Esophagus muscularis mucosa (tissue), 4 donors: Measurements from ENCODE around the gene H2AZ2. TPM values are rescaled to one million over a fixed set of nuclear protein-coding genes. Genes with fewer than 3 reads are reported as not detected.
"Not testable (repeated sequence)": the region's sequence is repeated elsewhere in the genome, so short reads cannot be mapped to it uniquely, and the experiment has no call there.

Experiments
- DNase-seq: peaks from one replicate; pipeline ENCODE4 v3.0.0-alpha.2; 2017; ENCODE audit errors: extremely low spot score
- H3K27ac ChIP-seq, 4 donors: fragments of 200-600 bp; sonication (generic); replicated peaks in 1 of 4; 1 replicate in 3 of 4; 2 replicates in 1 of 4; pipeline ENCODE4 v1.5.1; 2016 to 2019; ENCODE audit warnings: mild to moderate bottlenecking in 1 of 4
- H3K27me3 ChIP-seq, 4 donors: fragments of 200-600 bp; sonication (generic); one replicate each; pipeline versions ENCODE4 v1.5.1 to v1.6.0; 2016 to 2019
- H3K36me3 ChIP-seq, 4 donors: fragments of 200-600 bp; sonication (generic); one replicate each; pipeline ENCODE4 v1.5.1; 2016 to 2019
- H3K4me1 ChIP-seq, 4 donors: fragments of 200-600 bp; sonication (generic); one replicate each; pipeline ENCODE4 v1.5.1; 2016 to 2019
- H3K4me3 ChIP-seq, 4 donors: fragments of 200-600 bp; sonication (generic); 1 replicate in 2 of 4; 2 replicates in 2 of 4; pipeline ENCODE4 v1.5.1; 2016 to 2019; ENCODE audit warnings: mild to moderate bottlenecking in 4 of 4, moderate library complexity in 1 of 4
- H3K9me3 ChIP-seq, 4 donors: fragments of 200-600 bp; sonication (generic); 1 replicate in 3 of 4; 2 replicates in 1 of 4; pipeline ENCODE4 v1.5.1; 2016 to 2019
- EP300 ChIP-seq: sonication (generic); formaldehyde crosslinking; IDR thresholded peaks from one replicate; pipeline ENCODE4 v1.6.1; 2017; ENCODE audit warnings: antibody characterized with exemption
- POLR2A ChIP-seq: fragments of 450-650 bp; IDR thresholded peaks from one replicate; pipeline ENCODE4 v1.6.1; 2017; ENCODE audit warnings: antibody characterized with exemption, moderate library complexity, mild to moderate bottlenecking, low read depth
- POLR2AphosphoS5 ChIP-seq, 2 donors: sonication (generic); formaldehyde crosslinking; IDR thresholded peaks; one replicate each; pipeline ENCODE4 v1.6.1; 2017; ENCODE audit warnings: antibody characterized with exemption in 2 of 2
- WGBS: methylation state at CpG from one replicate; pipeline ENCODE4 v1.1.5; 2018; 5-methylcytosine and 5-hydroxymethylcytosine counted together
- intact Hi-C: fragments of 100-400 bp; cut with DNase I; formaldehyde crosslinking; loops from one replicate; pipeline ENCODE4 v1.15.1; 2023
- total RNA-seq, 4 donors: library from RNA; depleted of rRNA; stranded (reverse); fragments of >200 nt; gene quantifications; one replicate each; pipeline versions ENCODE4 v1.1.0 to v1.2.1, GENCODE V29; 2016
- TF ChIP-seq, protein P1 (sequence below), 3 experiments: fragments of 200-600 bp in 2 of 3; fragments of 450-650 bp in 1 of 3; sonication (generic) in 2 of 3; IDR thresholded peaks; one replicate each; pipeline ENCODE4 v1.5.1; 2017 to 2019; ENCODE audit warnings: antibody characterized with exemption in 3 of 3, mild to moderate bottlenecking in 2 of 3, moderate library complexity in 1 of 3

The H2AZ2 gene
- total RNA-seq, 4 donors from 2014 or later, result 175 to 227 (median 203) TPM

GRCh38 chr7:44789990-44790389 is 57.9 kb downstream of the H2AZ2 start:
- DNase-seq, result no peak
- 79% methylated on average over 5 of the region's 5 CpGs for WGBS
- Histone ChIP-seq H3K27me3 (no peaks in the 10 kb centered on the region), H3K4me1 (peaks cover 0 to 13% (median 8%) of the 10 kb centered on the region in 4 donors), H3K9me3 (no peaks in the 10 kb centered on the region), H3K36me3 (no peaks in the 10 kb centered on the region), H3K27ac (no peak overlapping the region), H3K4me3 (no peak overlapping the region)
- intact Hi-C loops, result no loop called here
- TF ChIP-seq EP300, result no peak

- Histone ChIP-seq H3K4me1 (peaks cover 0 to 11% (median 4%) of the 10 kb centered on the region in 4 donors), H3K4me3 (no peak overlapping the region), H3K36me3 (no peaks in the 10 kb centered on the region), H3K27ac (no peak overlapping the region), H3K27me3 (no peaks in the 10 kb centered on the region), H3K9me3 (peaks cover 0 to 7% (median 0%) of the 10 kb centered on the region in 4 donors)
- TF ChIP-seq, protein P1, sequence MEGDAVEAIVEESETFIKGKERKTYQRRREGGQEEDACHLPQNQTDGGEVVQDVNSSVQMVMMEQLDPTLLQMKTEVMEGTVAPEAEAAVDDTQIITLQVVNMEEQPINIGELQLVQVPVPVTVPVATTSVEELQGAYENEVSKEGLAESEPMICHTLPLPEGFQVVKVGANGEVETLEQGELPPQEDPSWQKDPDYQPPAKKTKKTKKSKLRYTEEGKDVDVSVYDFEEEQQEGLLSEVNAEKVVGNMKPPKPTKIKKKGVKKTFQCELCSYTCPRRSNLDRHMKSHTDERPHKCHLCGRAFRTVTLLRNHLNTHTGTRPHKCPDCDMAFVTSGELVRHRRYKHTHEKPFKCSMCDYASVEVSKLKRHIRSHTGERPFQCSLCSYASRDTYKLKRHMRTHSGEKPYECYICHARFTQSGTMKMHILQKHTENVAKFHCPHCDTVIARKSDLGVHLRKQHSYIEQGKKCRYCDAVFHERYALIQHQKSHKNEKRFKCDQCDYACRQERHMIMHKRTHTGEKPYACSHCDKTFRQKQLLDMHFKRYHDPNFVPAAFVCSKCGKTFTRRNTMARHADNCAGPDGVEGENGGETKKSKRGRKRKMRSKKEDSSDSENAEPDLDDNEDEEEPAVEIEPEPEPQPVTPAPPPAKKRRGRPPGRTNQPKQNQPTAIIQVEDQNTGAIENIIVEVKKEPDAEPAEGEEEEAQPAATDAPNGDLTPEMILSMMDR (IDR thresholded peaks at IDR 0.05), result no peak
- no peak for TF ChIP-seq EP300
- TF ChIP-seq POLR2A, result no peak
- no peak for TF ChIP-seq POLR2AphosphoS5 (IDR thresholded peaks at IDR 0.05)
- intact Hi-C loops, result no loop called here
- no peak for DNase-seq
- 81% methylated on average over 3 of the region's 3 CpGs for WGBS
Observed at GRCh38 chr7:44787762-44788161, 60.1 kb downstream of the H2AZ2 start.

DNA sequence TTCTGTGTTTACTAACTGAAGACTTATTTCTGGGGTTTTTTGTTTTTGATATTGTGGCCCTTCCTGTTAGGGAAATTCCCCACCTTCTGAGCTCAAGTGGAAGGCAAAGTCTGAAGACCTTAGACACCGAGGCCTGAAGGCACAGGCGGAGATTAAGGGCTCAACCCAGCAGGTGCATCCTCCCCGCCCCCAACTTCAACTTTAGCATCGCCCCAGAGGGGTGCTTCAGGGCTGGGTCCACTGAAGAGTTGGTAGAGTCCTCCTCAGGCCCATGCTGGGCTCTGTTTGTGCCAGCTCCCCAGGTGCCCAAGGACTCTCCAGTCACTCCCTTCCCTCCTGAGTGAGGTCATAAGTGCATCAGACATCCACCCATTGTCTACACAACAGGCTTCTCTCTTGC is 60.8 kb downstream of the H2AZ2 start:
- H3K27me3 ChIP-seq, result no peaks in the 10 kb centered on the region
- no peak for TF ChIP-seq EP300
- TF ChIP-seq, protein P1 (IDR thresholded peaks at IDR 0.05), result no peak

DNA sequence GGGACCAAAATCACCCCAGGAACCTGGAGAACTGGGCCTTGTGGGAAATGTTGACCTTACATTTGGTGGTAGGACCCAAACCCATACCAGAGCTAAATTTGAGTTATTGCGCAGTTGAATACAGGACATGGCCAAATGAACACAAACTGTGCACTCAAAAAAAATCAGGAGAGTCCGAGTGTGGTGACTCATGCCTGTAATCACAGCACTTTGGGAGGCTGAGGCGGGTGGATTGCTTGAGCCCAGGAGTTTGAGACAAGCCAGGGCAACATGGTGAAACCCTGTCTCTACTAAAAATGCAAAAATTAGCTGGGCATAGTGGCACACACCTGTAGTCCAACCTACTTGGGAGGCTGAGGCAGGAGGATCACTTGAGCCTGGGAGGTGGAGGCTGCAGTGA is 62.7 kb downstream of the H2AZ2 start:
- H3K9me3 ChIP-seq, H3K4me1 ChIP-seq, H3K27ac ChIP-seq, intact Hi-C loops, DNase-seq, H3K36me3 ChIP-seq, H3K4me3 ChIP-seq, H3K27me3 ChIP-seq: not testable (repeated sequence)
- 95% methylated on average over 3 of the region's 3 CpGs for WGBS

More for the DNA sequence above, 60.8 kb downstream of the H2AZ2 start:
- Histone ChIP-seq H3K4me1 (peaks cover 0 to 9% (median 4%) of the 10 kb centered on the region in 4 donors), H3K4me3 (no peak overlapping the region), H3K9me3 (peaks cover 0 to 7% (median 0%) of the 10 kb centered on the region in 4 donors), H3K27ac (no peak overlapping the region), H3K36me3 (no peaks in the 10 kb centered on the region)
- WGBS, result 92% methylated on average over 4 of the region's 4 CpGs
- intact Hi-C loops, result no loop called here
- no peak for DNase-seq

DNA sequence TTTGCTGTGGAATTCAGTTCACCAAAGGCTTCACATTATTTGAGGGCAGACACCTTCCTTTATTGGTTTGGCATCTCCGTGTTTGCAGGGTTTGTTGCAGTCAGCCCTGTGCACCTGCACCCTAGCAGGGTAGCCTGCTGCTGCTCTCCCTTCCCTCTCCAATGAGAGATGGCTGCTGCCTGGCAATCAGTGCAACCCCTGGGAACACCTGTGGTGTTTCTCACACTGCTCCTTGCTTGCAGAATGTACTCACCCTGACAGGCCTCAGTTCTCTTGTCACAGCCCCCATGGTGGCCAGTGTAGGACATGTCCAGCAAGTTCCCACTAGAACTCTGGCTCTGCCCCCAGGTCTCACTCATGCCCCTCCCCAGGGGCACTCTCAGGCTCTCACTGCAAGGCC is 63.5 kb downstream of the H2AZ2 start:
- Histone ChIP-seq H3K27me3 (no peaks in the 10 kb centered on the region), H3K4me1 (no peaks in the 10 kb centered on the region), H3K36me3 (no peaks in the 10 kb centered on the region), H3K4me3 (no peak overlapping the region), H3K9me3 (peaks cover 0 to 7% (median 0%) of the 10 kb centered on the region in 4 donors), H3K27ac (no peak overlapping the region)
- no peak for DNase-seq
- intact Hi-C loops, result no loop called here
- TF ChIP-seq POLR2AphosphoS5 (IDR thresholded peaks at IDR 0.05), result no peak
- TF ChIP-seq, protein P1 (IDR thresholded peaks at IDR 0.05), result no peak
- no peak for TF ChIP-seq POLR2A
- TF ChIP-seq EP300, result no peak
- 100% methylated on average over 1 of the region's 1 CpG for WGBS

DNA sequence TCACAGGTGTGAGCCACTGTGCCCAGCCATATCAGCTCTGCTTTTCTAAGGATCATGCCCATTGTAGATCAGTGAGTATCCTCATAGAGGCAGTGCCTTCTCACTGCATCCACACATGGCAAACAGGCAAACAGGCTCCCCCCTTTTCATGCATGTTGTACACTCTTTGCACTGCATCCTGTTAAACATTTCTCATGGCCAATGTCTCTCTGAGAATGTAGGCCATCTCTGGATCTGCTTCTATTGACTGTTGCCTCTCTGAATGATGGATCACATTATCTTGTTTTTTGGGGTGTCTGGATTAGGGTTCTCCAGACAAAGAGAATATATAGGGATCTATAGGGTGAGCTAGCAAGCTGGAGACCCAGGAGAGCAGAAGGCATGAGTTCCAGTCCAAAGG is 64.5 kb downstream of the H2AZ2 start:
- no peak overlapping the region for H3K4me3 ChIP-seq
- TF ChIP-seq EP300, result no peak
- TF ChIP-seq, protein P1 (IDR thresholded peaks at IDR 0.05), result no peak
- no peak for TF ChIP-seq POLR2AphosphoS5 (IDR thresholded peaks at IDR 0.05)
- no peak for TF ChIP-seq POLR2A
- no peaks in the 10 kb centered on the region for H3K4me1 ChIP-seq
- no peak for DNase-seq
- H3K27me3 ChIP-seq, result no peaks in the 10 kb centered on the region
- H3K27ac ChIP-seq, result no peak overlapping the region
- H3K9me3 ChIP-seq, result peaks cover 0 to 7% (median 0%) of the 10 kb centered on the region in 4 donors
- no peaks in the 10 kb centered on the region for H3K36me3 ChIP-seq
- intact Hi-C loops, result no loop called here
